Measurements from ENCODE around the gene IL1A. TPM values are rescaled to one million over a fixed set of nuclear protein-coding genes. Genes with fewer than 3 reads are reported as not detected.
A peak's percentile ranks its signal among the peaks of the same experiment; 100 is the strongest.

The IL1A gene
- total RNA-seq, 1 experiment from 2014 or later = 0.38 TPM

DNA sequence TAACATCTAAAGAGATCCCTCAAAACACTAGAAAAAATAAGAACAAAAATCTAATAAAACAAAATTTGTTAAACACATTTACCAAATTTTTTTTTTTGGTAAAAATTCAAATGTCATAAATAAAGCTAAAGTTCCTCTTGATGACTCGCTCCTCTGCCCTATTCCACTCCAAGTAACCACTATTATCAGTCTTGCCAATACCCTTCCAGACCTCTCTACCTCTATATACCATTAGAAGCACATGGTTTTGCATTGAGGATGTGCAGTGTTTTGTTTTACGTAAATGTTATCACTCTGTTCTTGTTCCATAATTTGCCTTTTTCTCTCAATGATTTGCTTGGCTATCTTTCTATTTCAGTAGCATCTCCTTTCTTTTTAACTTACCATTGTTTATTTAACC is 41.4 kb upstream of the IL1A start:
- Histone ChIP-seq H3K27me3 (ENCODE audit: control insufficient read depth, insufficient read depth, low read length) (no peaks in the 10 kb centered on the region), H3K4me3 (ENCODE audit: insufficient read depth, low read depth, low read length) (no peak overlapping the region), H3K36me3 (replicated peaks; ENCODE audit: control insufficient read depth, insufficient read depth, low read length) (no peaks in the 10 kb centered on the region)
- no peak for DNase-seq

DNA sequence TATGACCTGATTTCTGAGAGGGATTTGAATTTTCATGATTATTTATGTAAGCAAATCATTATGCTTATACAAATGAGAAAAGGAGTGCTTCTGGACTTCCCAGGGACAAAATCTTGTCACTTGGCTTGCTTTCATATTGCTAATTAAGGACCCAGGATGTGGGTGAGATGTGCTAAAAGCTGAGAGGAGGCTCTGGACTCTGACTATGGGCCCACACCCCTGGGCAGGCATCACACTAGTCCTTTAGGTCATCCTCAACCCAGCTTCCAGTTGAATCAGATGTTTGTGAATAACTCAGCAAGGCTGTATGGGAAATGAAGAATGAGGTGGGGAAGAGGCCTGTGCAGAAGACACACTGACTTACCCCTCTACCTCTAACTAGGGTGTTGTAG is 40.4 kb upstream of the IL1A start:
- no peaks in the 10 kb centered on the region for H3K36me3 ChIP-seq (replicated peaks; ENCODE audit: control insufficient read depth, insufficient read depth, low read length)
- no peak for DNase-seq
- H3K4me3 ChIP-seq (ENCODE audit: insufficient read depth, low read depth, low read length) = no peak overlapping the region
- H3K27me3 ChIP-seq (ENCODE audit: control insufficient read depth, insufficient read depth, low read length) = no peaks in the 10 kb centered on the region

DNA sequence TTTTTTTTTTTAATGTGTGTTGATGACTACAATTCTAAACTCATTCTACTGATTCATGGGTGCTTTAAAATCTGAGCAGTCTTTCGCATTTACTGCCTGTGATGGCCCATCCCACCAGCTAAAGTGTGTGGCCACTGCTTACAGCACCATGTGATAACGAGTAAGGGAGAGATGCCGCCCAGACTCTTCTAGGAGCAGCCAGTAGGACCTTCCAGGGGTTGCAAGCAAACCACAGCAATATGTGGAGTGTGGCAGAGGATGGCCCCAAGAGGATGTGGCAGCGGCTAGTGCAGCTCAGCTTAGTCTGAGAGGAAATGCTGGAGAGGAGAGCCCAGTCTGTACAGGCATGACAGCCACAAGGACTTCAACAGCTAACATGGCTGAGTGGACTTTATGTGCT is 37.4 kb upstream of the IL1A start:
- H3K36me3 ChIP-seq (replicated peaks; ENCODE audit: control insufficient read depth, insufficient read depth, low read length) = no peaks in the 10 kb centered on the region
- H3K4me3 ChIP-seq (ENCODE audit: insufficient read depth, low read depth, low read length) = no peak overlapping the region
- no peaks in the 10 kb centered on the region for H3K27me3 ChIP-seq (ENCODE audit: control insufficient read depth, insufficient read depth, low read length)
- no peak for DNase-seq

DNA sequence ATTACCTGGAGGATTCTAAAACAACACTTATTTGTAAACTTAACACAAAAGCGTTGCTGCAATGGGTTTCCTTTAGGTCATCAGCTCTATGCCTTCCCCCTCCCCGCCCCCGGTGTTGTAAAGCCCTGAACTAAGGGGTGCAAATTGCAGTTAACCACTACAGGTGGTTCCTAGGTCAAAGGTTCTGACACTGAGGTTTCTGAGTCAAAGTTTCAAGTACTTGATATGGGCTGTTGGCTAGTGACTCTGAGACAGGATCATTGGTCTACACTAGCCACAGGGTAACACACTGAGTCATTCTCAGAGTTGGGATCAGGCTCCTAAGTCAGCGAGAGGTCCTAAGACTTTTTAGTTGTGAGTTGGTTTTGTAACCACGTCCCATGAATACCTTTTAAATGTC is 36.8 kb upstream of the IL1A start:
- H3K27me3 ChIP-seq (ENCODE audit: control insufficient read depth, insufficient read depth, low read length) = no peaks in the 10 kb centered on the region
- H3K4me3 ChIP-seq (ENCODE audit: insufficient read depth, low read depth, low read length) = no peak overlapping the region
- no peaks in the 10 kb centered on the region for H3K36me3 ChIP-seq (replicated peaks; ENCODE audit: control insufficient read depth, insufficient read depth, low read length)
- DNase-seq = peak; percentile 31

GRCh38 chr2:112820343-112820742 is 36.0 kb upstream of the IL1A start:
- H3K4me3 ChIP-seq (ENCODE audit: insufficient read depth, low read depth, low read length) = no peak overlapping the region
- no peaks in the 10 kb centered on the region for H3K27me3 ChIP-seq (ENCODE audit: control insufficient read depth, insufficient read depth, low read length)
- H3K36me3 ChIP-seq (replicated peaks; ENCODE audit: control insufficient read depth, insufficient read depth, low read length) = no peaks in the 10 kb centered on the region
- DNase-seq = no peak

DNA sequence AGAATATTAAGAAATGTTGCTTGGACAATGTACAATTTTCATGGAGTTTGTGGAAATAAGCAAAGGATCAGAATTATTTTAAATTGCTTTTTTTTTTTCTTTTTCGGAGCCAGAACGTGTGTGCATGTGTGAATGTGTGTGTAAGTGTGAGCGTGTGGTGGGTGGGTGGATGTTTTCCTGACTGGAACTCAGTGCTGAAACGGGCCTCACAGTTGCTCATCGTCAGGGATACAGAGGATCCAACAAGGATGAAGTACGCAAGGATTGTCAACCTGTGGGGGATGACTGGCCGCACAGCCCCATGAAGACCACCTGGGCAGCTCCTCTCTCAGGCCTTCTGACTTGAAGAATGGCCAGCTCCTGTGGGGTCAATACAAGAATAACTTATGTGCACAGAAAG is 34.8 kb upstream of the IL1A start:
- Histone ChIP-seq H3K4me3 (ENCODE audit: insufficient read depth, low read depth, low read length) (no peak overlapping the region), H3K36me3 (replicated peaks; ENCODE audit: control insufficient read depth, insufficient read depth, low read length) (no peaks in the 10 kb centered on the region), H3K27me3 (ENCODE audit: control insufficient read depth, insufficient read depth, low read length) (no peaks in the 10 kb centered on the region)
- no peak for DNase-seq

DNA sequence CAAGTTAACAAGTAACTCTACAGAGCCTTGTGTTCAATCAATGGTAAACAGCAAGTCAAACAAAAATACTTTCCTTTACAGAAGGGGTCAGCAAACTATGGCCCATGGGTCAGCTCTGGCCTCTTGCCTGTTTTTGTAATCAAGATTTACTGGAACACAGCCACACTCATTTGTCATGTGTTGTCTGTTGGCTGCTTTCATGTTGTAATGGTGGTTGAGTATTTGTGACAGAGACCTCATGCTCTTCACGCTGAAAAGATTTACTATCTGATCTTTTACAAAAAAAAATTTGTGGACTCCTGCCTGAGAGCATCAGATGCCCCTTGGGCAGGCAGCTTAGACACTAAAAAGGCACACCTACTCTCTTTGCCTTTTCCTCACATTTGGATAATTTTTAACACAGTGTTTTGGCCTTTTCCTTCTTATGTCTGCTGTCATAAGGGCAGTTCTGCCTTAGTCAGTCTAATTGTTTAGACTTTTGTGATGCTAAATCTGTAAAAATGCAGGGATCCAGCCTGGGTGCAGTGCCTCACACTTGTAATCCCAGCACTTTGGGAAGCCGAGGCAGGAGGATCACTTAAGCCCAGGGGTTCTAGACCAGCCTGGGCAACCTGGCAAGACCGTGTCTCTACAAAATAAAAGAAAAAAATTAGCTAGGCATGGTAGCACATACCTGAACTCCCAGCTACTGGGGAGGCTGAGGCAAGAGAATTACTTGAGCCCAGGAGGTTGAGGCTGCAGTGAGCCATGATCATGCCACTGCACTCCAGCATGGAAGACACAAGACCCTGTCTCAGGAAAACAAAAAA is 34.0 kb upstream of the IL1A start:
- Histone ChIP-seq H3K36me3 (replicated peaks; ENCODE audit: control insufficient read depth, insufficient read depth, low read length) (no peaks in the 10 kb centered on the region), H3K27me3 (ENCODE audit: control insufficient read depth, insufficient read depth, low read length) (no peaks in the 10 kb centered on the region), H3K4me3 (ENCODE audit: insufficient read depth, low read depth, low read length) (no peak overlapping the region)
- no peak for DNase-seq

DNA sequence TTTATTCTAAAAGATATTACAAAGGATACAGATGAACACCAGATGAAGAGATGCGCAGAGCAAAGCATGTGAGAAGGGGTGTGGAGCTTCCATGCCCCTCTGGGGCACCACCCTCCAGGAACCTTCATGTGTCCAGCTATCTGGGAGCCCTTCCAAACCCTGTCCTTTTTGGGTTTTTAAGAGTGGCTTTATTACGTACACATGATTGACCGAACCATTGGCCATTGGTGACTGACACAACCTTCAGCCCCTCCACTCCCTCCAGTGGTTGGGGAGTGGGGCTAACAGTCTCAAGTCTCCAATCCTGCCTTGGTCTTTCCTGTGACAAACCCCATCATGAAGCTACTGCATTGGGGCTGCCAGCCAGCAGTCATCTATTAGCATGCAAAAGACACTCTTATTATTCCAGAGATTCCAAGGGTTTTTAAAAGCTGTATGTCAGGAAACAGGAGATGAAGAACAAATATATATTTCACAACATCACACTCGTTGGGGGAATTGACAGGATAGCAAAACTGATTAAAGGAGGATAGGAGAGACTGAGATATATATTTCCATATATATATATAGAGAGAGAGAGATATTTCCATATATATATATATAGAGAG is 32.9 kb upstream of the IL1A start:
- peak; percentile 38 for DNase-seq
- no peaks in the 10 kb centered on the region for H3K27me3 ChIP-seq (ENCODE audit: control insufficient read depth, insufficient read depth, low read length)
- H3K4me3 ChIP-seq (ENCODE audit: insufficient read depth, low read depth, low read length) = no peak overlapping the region
- no peaks in the 10 kb centered on the region for H3K36me3 ChIP-seq (replicated peaks; ENCODE audit: control insufficient read depth, insufficient read depth, low read length)

DNA sequence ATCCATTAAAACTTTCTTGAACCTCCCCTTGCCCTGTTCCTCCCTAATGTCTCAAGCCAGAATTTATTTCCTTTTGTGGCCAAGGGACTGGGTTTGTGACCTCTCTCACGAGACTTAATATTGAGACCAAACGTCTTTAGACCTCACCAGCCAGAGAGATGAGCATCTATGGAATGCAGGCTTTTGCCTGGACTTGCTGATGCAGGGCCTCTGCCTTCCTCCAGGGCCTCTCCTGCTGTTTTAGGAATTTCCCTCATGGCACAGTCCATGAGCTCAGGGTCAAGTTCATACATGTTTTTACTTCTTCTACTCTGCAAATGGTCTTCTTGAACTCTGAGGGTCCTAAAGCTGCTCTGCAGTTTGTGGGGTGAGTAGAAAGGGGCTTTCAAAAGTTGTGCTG is 30.0 kb upstream of the IL1A start:
- peak; percentile 58 for DNase-seq
- H3K4me3 ChIP-seq (ENCODE audit: insufficient read depth, low read depth, low read length) = no peak overlapping the region
- H3K27me3 ChIP-seq (ENCODE audit: control insufficient read depth, insufficient read depth, low read length) = no peaks in the 10 kb centered on the region

GRCh38 chr2:112813280-112813966 is 29.1 kb upstream of the IL1A start:
- no peak for DNase-seq
- no peaks in the 10 kb centered on the region for H3K36me3 ChIP-seq (replicated peaks; ENCODE audit: control insufficient read depth, insufficient read depth, low read length)
- H3K27me3 ChIP-seq (ENCODE audit: control insufficient read depth, insufficient read depth, low read length) = no peaks in the 10 kb centered on the region
- no peak overlapping the region for H3K4me3 ChIP-seq (ENCODE audit: insufficient read depth, low read depth, low read length)

More for the DNA sequence above, 30.0 kb upstream of the IL1A start:
- H3K36me3 ChIP-seq (replicated peaks; ENCODE audit: control insufficient read depth, insufficient read depth, low read length) = no peaks in the 10 kb centered on the region

- Histone ChIP-seq H3K4me3 (ENCODE audit: insufficient read depth, low read depth, low read length) (no peak overlapping the region), H3K27me3 (ENCODE audit: control insufficient read depth, insufficient read depth, low read length) (no peaks in the 10 kb centered on the region), H3K36me3 (replicated peaks; ENCODE audit: control insufficient read depth, insufficient read depth, low read length) (no peaks in the 10 kb centered on the region)
- no peak for DNase-seq
Observed at GRCh38 chr2:112812318-112813267, 28.3 kb upstream of the IL1A start.

DNA sequence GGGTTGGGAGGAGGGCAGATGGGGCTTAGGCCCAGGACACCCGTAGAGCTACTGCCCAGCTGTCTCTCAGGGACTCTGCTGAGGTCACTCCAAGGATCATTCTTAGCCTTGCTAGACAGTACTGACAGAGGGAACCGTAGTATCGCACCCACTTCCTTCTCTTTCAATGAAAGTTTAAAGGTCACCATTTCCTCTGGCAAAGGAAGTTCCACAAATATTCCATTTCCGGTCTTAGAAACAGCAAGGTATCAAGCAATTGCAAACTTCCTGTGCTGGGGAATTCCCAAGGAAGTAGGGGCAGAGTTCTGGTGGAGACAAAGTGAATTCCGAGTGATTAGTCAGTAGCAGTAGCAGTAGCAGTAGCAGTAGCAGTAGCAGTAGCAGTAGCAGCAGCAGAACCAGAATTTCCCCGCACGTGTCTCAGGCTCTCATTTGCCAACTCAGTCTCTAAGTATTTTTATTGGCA is 27.6 kb upstream of the IL1A start:
- DNase-seq = no peak
- Histone ChIP-seq H3K36me3 (replicated peaks; ENCODE audit: control insufficient read depth, insufficient read depth, low read length) (no peaks in the 10 kb centered on the region), H3K4me3 (ENCODE audit: insufficient read depth, low read depth, low read length) (no peak overlapping the region), H3K27me3 (ENCODE audit: control insufficient read depth, insufficient read depth, low read length) (no peaks in the 10 kb centered on the region)

DNA sequence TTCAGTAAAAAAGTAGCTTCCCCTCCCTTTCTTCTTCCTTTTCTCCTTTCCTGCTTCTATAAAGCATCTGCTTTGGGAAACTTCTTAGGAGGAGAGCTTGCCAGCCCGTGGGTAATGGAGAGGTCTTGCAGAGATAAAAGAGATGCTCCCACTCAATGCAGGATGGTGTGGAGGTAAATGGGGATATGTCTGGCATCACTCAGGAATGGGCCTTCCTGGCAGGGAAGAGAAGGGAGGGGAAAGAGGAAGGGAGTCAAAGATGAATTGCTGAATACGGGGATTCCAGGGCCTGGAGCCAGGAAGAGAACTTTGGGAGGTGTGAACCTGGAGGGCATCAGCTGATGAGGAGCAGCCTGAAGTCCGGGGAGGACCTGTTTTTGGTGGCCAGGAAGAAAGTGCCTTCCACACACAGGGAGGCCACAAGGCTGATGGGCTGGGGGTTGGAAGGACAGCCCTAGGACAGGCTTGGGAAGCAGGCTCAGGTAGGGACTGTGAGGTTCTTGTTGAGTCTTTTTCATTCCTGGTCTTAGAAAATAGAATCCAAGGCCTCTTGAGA is 27.1 kb upstream of the IL1A start:
- Histone ChIP-seq H3K27me3 (ENCODE audit: control insufficient read depth, insufficient read depth, low read length) (no peaks in the 10 kb centered on the region), H3K36me3 (replicated peaks; ENCODE audit: control insufficient read depth, insufficient read depth, low read length) (no peaks in the 10 kb centered on the region), H3K4me3 (ENCODE audit: insufficient read depth, low read depth, low read length) (no peak overlapping the region)
- no peak for DNase-seq

DNA sequence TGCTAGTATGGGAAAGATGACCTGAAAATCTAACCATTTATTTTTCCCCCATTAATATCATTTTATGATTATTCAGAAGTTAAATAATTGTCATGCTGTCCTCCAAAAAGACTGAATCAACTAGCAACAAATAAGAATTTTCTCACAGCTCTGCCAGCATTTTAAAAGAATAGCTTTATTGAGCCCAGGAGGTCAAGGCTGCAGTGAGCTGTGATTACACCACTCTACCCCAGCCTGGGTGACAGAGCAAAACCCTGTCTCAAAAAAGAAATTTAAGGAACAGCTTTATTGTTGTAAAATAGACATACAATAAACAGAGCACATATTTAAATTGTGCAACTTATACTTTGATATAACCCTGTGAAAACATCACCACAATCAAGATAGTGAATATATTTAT is 24.8 kb upstream of the IL1A start:
- H3K4me3 ChIP-seq (ENCODE audit: insufficient read depth, low read depth, low read length) = no peak overlapping the region
- H3K27me3 ChIP-seq (ENCODE audit: control insufficient read depth, insufficient read depth, low read length) = no peaks in the 10 kb centered on the region
- H3K36me3 ChIP-seq (replicated peaks; ENCODE audit: control insufficient read depth, insufficient read depth, low read length) = no peaks in the 10 kb centered on the region
- no peak for DNase-seq
